GM19099 (cell line): ENCODE data around the gene DOCK3.
A peak's percentile ranks its signal among the peaks of the same experiment; 100 is the strongest.

Source experiments
- POLR2A ChIP-seq: IDR thresholded peaks from 3 replicates; pipeline ENCODE4 v1.6.1; 2011; ENCODE audit warnings: low read depth; ENCODE audit not compliant: insufficient read length; ENCODE audit errors: extremely low read depth

Gene DOCK3

DNA sequence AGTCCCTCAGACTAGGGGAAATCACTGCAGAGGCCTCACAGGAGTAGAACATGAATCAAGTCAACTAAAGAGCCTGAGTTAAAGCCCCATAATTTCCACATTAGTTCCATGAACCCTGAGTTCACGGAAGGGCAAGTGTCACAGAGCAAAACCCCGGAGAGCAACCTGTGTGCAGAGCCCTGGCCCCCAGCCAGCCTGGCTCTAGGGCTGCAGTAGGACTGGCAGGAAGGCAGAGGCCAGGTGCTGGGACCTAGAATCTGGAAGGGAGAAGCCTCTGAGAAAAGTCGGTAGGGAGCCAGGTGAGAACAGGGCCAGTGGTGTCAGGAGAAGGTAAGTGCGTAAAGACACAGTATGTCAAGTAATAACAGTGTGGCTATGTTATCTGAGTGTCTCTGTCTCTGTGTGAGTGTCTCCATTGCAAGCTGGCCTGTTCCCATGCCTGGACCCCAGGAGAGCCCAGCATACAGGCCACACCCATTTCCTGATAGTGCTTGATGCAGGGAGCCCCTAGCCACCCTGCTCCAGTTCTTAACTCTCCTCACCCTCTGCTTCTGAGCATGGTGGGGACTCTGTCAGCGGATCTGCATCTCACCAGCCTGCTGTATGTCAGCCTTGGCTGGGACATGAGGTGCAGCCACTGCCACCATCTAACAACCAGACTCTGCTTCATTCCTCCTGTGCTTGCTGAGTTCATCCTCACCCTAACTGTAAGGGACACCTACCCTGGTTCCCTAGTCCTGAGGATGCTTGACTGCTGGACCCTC is 699.1 kb downstream of the DOCK3 start:
- no peak for TF ChIP-seq POLR2A

DNA sequence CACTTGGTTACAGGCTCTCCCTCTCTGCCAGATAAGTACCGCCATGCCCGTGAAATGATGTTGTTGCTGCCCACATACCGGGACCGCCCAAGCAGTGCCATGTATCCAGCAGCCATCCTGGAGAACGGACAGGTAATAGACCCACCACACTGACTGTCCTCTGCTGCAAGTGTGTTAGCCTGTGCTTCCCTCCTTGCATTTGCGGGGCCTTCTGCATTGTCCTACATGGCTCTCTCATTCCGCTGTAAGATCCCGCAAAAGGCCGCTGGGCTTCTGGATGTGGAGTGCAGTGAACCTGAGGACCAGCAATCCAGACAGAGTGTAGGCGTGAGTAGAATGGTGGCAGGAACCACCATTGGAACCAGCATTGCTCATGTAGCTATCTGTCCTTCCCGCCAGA is 699.7 kb downstream of the DOCK3 start:
- TF ChIP-seq POLR2A: no peak

DNA sequence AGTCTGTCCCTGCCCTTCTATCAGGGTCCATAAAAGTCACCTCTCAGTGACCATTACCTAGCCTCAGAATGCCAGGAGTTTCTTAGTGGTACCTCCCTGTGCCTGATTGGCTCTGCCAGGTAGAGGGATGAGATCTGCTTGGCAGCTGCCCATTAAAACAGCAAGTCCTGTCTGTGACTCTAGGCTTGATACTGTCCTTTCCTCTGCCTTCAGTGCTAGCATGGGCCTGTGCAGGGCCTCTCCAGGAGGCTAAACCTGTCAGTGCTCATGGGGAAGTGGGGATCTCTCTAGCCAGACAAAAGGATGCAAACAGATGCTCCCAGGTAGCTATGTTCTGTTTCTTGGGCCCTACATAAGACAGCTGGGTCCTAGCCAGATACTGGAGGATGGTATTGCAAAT is 700.4 kb downstream of the DOCK3 start:
- TF ChIP-seq POLR2A: no peak

DNA sequence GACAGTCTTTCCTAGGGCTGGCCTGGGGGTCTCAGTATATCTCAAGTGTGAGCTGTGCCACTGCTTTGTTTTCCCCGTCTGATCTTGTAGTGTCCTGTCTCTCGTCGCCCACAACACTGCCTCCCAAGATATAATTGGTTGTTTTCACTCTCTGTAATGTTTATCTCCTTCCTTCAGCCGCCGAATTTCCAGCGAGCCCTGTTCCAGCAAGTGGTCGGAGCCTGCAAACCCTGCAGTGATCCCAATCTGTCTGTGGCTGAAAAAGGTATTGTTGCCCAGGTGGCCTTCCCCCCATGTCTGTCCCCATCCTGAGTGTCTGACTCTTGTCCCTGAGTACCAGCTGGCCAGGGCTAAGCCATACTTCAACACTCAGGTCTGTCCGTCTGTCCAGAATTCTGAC is 700.8 kb downstream of the DOCK3 start:
- no peak for TF ChIP-seq POLR2A

DNA sequence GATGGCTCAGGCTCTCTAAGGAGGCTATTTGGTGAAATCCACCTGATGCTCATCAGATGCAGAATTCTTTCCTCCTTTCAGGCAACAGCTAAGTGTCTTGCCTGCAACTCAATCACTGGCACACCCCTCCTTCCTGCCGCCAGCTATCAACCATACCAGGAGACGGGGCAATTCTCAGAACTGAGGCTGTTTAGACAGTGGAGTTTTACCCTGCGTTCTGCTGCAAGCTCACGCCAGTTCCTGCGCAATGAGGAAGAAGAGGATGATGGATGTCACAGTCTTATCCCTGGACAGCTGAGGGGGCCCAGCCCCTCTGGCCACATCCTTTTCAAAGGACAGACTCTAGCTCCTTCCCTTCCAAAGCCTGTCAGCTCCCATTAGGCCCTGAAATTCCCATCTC is 703.3 kb downstream of the DOCK3 start:
- no peak for TF ChIP-seq POLR2A

DNA sequence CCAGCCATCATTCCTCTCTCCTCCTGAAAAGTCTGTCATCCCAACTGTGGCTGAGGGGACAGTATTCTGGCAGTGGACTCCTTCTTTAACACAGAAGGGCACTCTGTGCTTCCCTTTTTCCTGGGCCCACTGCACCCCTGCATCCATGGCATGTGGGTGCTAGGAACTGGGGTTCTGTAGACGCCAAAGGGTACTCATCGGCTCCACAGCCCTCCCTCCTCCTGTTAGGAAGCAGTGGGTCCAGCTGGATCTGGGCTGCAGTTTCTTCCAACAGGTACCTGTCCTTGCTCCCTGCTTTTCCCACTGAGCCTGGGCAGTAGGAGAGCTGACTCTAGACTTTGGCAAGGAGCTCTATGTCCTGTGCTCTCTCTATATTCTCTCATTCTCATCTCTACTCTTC is 704.0 kb downstream of the DOCK3 start:
- no peak for TF ChIP-seq POLR2A

DNA sequence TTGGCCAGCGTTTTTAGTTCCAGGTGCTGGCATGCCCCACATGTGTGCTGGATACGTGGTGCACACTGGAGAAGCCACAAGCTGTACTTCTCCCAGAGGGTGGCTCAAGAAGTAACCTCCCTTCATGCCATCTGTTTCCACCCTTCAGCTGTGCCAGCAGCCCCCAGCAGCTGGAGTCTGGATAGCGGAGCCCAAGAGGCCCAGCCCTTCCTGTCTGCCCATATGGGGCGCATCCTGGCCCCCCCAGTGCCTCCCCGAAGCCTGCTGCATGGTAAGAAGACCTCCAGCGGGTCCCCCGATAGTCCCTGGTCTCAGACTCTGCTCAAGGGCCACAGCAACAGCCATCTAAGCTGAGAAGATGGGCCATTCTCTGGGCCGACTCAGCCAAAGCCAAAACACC is 704.6 kb downstream of the DOCK3 start:
- TF ChIP-seq POLR2A: no peak

DNA sequence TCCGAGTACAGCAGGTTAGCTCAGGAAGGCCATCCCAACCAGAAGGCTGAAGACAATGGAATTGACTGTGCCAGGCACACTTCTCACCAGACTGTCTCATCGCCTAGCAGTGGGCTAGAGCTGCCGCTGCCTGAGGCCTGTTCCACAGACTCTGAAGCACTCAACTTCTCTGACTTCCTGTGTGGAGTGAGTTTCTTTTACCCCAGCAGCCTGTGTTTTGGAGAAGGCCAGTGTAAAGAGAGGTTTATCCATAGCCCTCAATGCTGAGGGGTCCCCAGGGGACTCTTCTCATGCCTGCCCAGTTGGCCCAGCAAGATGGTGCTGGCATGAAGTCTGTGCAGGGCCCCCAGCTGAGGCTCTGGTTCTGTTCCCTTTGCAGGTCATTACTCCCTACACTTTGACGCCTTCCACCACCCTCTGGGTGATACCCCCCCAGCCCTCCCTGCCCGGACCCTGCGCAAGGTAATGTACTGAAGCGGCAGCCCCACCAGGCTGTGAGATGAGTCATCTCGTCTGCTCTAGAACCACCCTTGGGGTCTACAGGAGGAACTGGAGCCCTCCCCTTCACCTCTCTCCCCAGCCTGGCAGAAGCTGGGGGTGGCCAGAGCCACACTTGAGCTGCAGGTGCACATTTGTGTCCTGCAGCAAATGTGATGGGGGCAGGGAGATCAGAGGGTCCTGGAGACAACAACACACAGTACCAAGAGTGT is 705.2 kb downstream of the DOCK3 start:
- TF ChIP-seq POLR2A: no peak

DNA sequence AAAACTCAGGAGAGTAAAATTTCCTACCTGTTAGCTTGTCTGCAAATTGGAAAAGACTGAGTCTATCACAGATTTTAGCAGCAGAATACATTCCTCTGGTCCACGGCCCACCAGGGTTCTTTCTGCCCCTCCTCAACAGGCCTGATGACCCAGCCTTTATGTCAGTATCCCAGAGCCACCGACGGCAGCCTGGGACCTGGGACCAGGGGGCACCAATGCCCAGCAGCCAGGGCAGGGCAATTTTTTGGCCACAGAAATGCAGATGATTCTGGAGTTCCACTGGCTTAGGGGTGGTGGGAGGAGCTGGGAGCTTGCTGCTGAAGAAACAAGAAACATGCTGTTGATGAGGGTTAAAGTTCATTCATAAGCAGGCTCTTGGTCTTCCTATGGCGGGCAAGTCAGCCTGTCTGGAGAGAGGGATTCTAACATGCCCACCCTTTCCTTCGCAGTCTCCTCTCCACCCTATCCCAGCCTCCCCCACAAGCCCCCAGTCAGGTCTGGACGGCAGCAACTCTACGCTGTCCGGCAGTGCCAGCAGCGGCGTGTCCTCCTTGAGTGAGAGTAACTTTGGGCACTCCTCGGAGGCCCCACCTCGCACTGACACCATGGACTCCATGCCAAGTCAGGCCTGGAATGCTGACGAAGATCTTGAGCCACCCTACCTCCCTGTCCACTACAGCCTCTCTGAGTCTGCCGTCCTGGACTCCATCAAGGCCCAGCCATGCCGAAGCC is 706.0 kb downstream of the DOCK3 start:
- no peak for TF ChIP-seq POLR2A

DNA sequence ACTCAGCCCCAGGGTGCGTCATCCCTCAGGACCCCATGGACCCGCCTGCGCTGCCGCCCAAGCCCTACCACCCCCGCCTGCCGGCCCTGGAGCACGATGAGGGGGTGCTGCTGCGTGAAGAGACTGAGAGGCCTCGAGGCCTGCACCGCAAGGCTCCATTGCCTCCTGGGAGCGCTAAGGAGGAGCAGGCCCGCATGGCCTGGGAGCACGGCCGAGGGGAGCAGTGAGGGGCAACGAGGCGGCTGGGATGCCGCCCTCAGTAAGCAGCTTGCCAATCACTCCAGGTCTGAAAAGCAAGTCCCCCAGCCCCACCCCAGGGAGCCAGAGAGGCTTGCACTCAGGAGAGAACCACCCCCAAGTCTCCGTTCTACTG is 706.6 kb downstream of the DOCK3 start:
- TF ChIP-seq POLR2A: no peak

DNA sequence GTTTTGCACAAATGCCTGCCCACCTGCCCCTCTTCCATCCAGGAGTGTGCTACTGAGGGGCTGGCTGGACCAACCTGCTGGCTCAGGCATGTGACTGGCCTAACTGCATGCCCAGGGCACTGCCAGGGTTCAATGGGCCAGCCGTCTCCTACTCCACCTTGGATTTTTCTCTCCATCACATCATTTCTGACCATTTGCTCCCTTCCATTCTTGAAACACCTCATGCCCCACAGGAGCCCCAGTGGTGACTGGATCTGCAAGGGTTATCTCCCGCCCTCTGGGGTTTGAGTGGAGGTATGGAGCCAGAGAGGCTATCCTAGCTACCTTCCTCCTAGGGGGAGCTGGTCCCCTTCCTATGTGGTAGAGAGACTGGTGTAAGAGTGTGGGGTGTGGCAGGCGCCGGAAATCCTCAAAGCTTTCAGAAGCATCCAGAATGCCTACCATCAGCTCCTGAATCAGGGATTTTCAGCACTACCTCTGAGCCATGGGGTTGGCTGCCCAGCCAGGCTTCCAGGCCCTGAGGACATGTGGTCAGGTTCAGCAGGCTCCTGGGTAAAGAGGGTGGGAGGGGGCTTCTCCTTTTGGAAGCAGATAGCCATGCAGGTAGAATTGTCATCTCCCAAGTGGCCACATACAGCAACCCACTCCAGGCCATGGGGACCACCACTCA is 707.5 kb downstream of the DOCK3 start:
- TF ChIP-seq POLR2A: no peak

DNA sequence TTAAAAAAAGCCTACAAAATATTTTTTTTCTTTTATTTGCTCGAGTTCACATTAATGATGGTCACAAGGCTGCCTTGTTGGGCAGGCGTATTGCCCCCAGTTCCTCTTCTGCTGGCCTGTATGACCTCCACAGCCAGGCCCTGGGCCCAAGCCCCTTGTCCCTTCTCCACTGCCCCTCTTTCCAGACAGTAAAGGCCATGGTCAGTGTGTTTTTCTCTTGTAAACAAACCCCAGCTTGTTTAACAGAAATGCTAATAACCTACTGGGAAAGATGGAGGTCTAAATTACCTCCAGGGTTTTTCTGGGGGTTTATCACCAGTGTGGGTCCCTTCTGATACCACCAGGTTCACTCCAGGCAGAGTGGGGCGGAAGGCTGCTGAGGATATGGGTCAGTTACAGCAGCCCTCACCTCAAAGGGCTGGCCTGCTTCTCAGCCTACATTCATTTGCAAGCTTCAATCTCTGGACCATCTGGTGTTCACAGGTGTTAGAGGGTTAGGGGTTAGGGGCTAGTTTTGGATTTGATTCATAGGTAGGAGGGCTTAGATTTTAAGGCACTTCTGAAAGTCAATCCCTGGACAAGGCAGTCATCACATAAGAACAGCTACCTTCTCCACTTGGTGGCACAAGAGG is 708.3 kb downstream of the DOCK3 start:
- TF ChIP-seq POLR2A: no peak

DNA sequence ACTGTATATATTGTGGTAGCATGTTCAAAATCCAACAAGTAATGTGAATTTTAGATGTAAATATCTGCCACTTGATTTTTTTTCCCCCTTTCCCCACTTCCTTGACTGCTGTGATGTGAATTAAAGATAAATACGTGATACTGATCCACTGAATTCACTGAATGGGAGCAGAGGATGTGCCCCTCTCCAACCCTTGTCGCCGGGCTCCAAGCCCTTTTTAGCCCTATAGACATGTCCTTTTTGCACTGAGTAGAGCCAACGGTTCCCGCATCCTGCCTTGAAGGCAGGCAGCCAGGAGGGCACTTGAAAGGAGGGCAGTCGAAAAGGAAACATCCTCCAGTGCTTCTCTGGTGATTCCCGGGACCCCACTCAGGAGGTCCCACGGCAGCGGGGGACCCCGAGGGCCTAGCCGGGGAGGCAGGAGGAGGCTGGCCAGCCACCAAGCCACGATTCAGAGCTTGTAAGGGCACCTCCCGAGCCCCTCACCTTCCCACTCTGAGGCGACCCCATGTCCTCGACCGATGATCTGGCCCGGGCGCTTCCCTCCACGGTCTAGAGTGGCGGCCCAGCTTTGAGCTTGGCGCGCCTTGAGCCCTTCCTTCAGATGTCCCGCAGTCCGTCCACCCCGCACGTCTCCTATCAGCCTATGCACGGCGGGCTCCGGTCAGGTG is 709.5 kb downstream of the DOCK3 start:
- TF ChIP-seq POLR2A: no peak

DNA sequence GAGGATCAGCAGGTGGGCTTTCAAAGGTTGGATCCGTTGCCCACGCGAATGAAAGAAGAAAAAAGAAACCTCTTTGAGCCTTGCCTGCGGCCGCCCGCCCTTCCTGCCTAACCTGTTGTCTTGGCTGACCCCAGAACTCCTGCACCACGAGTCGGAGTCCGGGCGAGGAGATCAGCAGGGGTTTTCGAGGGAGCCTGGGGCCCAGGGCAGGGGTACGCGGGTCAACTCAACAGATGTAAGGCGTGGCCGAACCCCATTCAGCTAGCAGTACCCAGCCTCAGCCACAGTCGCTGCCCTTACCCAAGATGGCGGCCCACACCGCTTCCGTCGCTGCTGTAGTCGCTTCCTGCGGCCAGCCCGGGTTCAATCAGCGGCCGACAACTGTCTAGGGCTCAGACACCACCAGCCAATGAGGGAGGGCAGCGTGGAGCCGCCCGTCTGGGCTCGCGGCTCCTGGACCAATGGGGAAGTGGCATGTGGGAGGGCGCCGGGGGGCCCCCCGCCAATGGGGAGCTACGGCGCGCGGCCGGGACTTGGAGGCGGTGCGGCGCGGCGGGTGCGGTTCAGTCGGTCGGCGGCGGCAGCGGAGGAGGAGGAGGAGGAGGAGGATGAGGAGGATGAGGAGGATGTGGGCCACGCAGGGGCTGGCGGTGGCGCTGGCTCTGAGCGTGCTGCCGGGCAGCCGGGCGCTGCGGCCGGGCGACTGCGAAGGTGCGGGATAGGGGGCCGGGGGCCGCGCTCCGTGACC is 710.2 kb downstream of the DOCK3 start, which contains the start of gene MANF:
Gene MANF (plus strand): TSS at position 566 of the 748 bp plus-strand sequence. CDS start 52 bp downstream, at position 618.
- TF ChIP-seq POLR2A: peak; percentile 97

DNA sequence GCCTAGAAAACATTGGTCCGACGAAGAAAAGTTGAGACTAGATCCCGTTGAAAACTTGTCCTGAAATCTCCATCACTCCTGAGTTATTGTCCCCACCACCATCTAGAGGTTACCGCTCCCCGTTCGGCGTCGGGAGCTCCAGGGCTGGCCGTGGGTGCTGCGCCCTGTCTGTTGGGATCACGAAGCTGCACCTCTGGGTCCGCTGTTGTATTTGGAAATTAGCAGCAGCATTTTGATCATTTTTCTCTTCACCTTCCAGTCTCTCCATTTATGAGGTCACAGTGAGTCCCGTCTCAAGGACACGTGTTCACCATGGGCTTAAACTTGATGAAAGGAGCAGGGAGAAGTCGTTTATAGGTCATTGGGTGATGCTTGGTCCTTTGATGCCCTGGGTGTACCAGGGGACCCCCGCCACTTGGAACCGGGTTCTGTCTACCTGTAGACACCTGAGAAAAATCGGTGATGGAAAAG is 710.9 kb downstream of the DOCK3 start:
- no peak for TF ChIP-seq POLR2A
